Panc1 (cell line): ENCODE data around the gene XYLT1. TPM values are rescaled to one million over a fixed set of nuclear protein-coding genes. Genes with fewer than 3 reads are reported as not detected.

Source experiments
- ATAC-seq: fragments of 200-7000 bp; cut with Tn5 transposase; 2 replicates; pipeline ENCODE4 v1.9.1; 2020; ENCODE audit warnings: mild to moderate bottlenecking, moderate library complexity
- BruUV-seq: library from RNA; stranded (reverse); fragments of 400-500 nt; replicated peaks from 2 replicates; lab custom pipeline; 2021; lab: Mats Ljungman, UMichigan
- CTCF ChIA-PET: fragments of 300-600 bp; sonication (Branson Sonifier 250); formaldehyde crosslinking; loops from one replicate; lab custom pipeline; 2022; ENCODE audit warnings: antibody characterized with exemption; lab: Charles Lee
- POLR2A ChIA-PET: fragments of 300-600 bp; sonication (Branson Sonifier 250); formaldehyde crosslinking; loops from one replicate; lab custom pipeline; 2022; ENCODE audit warnings: antibody characterized with exemption; lab: Charles Lee
- DNase-seq: peaks from one replicate; pipeline ENCODE4 v3.0.0-alpha.2; 2010; ENCODE audit warnings: low read depth, low spot score
- H3K27ac ChIP-seq: 2 replicates; pipeline ENCODE4 v1.5.1; 2011; ENCODE audit warnings: mild to moderate bottlenecking, low read length, inconsistent platforms
- H3K27me3 ChIP-seq: fragments of 200-500 bp; sonication (Bioruptor generic); 2 replicates; pipeline ENCODE4 v1.6.0; 2014; ENCODE audit warnings: low read length, inconsistent platforms; ENCODE audit not compliant: control insufficient read depth, insufficient read depth
- H3K36me3 ChIP-seq: fragments of 200-500 bp; sonication (Bioruptor generic); 2 replicates; pipeline ENCODE4 v1.5.1; 2014; ENCODE audit warnings: inconsistent platforms, mild to moderate bottlenecking, low read length, moderate library complexity; ENCODE audit not compliant: control insufficient read depth, insufficient read depth
- H3K4me1 ChIP-seq: 2 replicates; pipeline ENCODE4 v1.5.1; 2011; ENCODE audit warnings: inconsistent platforms, mild to moderate bottlenecking, low read length, moderate library complexity; ENCODE audit not compliant: control insufficient read depth, insufficient read depth
- H3K4me3 ChIP-seq, 2 experiments: 2 replicates each; pipeline ENCODE4 v1.5.1; 2011 to 2012; ENCODE audit warnings: low read depth in 2 of 2, low read length in 2 of 2, mild to moderate bottlenecking in 2 of 2, inconsistent platforms in 1 of 2, moderate library complexity in 1 of 2
- H3K9me3 ChIP-seq: fragments of 200-500 bp; sonication (Bioruptor generic); 2 replicates; pipeline ENCODE4 v1.5.1; 2014; ENCODE audit warnings: low read depth, mild to moderate bottlenecking, inconsistent platforms, low read length, moderate library complexity; ENCODE audit not compliant: control insufficient read depth, insufficient read depth
- POLR2AphosphoS5 ChIP-seq: IDR thresholded peaks from 2 replicates; pipeline ENCODE4 v1.6.1; 2012; ENCODE audit warnings: mild to moderate bottlenecking, low read depth, low read length, moderate library complexity
- SIN3A ChIP-seq: IDR thresholded peaks from 2 replicates; pipeline ENCODE4 v1.6.1; 2012; ENCODE audit warnings: low read depth, mild to moderate bottlenecking, low read length, moderate library complexity, borderline replicate concordance; ENCODE audit not compliant: insufficient read depth
- TCF7L2 ChIP-seq: IDR thresholded peaks from 2 replicates; pipeline ENCODE4 v1.6.1; 2011; ENCODE audit warnings: mild to moderate bottlenecking, low read depth, low read length, inconsistent platforms
- in situ Hi-C: cut with HindIII; loops from 2 replicates; pipeline ENCODE4 v1.10.0; 2016; ENCODE audit warnings: low sequenced_read_pairs, low pct_unique_long_range_greater_than_20kb
- intact Hi-C: fragments of 100-400 bp; cut with micrococcal nuclease; formaldehyde crosslinking; loops from one replicate; pipeline ENCODE4 v1.10.0; 2022; ENCODE audit not compliant: unreplicated experiment
- total RNA-seq: library from RNA; stranded (reverse); gene quantifications from one replicate; pipeline ENCODE4 v1.2.1, GENCODE V29; 2021; ENCODE audit not compliant: unreplicated experiment
- TF ChIP-seq, protein P1 (sequence below), 2 experiments: IDR thresholded peaks; 2 replicates each; pipeline ENCODE4 v1.6.1; 2011 to 2012; ENCODE audit warnings: low read depth in 2 of 2, control low read depth in 1 of 2, low read length in 1 of 2, mild to moderate bottlenecking in 1 of 2, moderate library complexity in 1 of 2; ENCODE audit not compliant: insufficient read depth in 1 of 2
- TF ChIP-seq, protein P2 (sequence below): fragments of 450-650 bp; IDR thresholded peaks from 2 replicates; pipeline ENCODE4 v1.5.1; 2017; ENCODE audit warnings: mild to moderate bottlenecking

XYLT1 gene
- total RNA-seq, 1 experiment from 2014 or later, result 0.62 TPM

DNA sequence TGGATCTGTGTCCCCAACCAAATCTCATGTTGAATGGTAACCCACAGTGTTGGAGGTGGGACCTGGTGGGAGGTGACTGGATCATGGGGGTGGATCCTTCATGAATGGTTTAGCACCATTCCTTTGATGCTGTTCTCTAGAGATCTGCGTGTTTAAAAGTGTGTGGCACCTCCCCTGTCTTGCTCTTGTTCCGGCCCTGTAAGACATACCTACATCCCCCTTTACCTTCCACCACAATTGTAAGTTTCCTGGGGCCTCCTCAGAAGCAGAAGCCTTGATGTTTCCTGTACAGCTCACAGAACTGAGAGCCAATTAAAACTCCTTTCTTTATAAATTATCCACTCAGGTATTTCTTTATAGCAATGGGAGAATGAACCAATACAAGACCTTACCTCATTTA is 257.7 kb downstream of the XYLT1 start:
- intact Hi-C loops, result no loop called here
- Histone ChIP-seq H3K36me3 (no peaks in the 10 kb centered on the region), H3K27me3 (peaks cover 4% of the 10 kb centered on the region; the same call in 1 of the 2 replicates), H3K4me3 (no peak overlapping the region), H3K4me1 (no peaks in the 10 kb centered on the region), H3K9me3 (no peaks in the 10 kb centered on the region), H3K27ac (no peak overlapping the region)
- ChIA-PET POLR2A (no interaction called here), CTCF (no interaction called here)
- ATAC-seq (no peak), DNase-seq (no peak)
- in situ Hi-C loops, result no loop called here
- BruUV-seq, result no TSS peak
- TF ChIP-seq, protein P1, sequence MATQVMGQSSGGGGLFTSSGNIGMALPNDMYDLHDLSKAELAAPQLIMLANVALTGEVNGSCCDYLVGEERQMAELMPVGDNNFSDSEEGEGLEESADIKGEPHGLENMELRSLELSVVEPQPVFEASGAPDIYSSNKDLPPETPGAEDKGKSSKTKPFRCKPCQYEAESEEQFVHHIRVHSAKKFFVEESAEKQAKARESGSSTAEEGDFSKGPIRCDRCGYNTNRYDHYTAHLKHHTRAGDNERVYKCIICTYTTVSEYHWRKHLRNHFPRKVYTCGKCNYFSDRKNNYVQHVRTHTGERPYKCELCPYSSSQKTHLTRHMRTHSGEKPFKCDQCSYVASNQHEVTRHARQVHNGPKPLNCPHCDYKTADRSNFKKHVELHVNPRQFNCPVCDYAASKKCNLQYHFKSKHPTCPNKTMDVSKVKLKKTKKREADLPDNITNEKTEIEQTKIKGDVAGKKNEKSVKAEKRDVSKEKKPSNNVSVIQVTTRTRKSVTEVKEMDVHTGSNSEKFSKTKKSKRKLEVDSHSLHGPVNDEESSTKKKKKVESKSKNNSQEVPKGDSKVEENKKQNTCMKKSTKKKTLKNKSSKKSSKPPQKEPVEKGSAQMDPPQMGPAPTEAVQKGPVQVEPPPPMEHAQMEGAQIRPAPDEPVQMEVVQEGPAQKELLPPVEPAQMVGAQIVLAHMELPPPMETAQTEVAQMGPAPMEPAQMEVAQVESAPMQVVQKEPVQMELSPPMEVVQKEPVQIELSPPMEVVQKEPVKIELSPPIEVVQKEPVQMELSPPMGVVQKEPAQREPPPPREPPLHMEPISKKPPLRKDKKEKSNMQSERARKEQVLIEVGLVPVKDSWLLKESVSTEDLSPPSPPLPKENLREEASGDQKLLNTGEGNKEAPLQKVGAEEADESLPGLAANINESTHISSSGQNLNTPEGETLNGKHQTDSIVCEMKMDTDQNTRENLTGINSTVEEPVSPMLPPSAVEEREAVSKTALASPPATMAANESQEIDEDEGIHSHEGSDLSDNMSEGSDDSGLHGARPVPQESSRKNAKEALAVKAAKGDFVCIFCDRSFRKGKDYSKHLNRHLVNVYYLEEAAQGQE (IDR thresholded peaks at IDR 0.05; ENCODE audit: insufficient read depth in 1 of 2, low read depth in 2 of 2, low read length in 1 of 2), result no peak
- TF ChIP-seq, protein P2, sequence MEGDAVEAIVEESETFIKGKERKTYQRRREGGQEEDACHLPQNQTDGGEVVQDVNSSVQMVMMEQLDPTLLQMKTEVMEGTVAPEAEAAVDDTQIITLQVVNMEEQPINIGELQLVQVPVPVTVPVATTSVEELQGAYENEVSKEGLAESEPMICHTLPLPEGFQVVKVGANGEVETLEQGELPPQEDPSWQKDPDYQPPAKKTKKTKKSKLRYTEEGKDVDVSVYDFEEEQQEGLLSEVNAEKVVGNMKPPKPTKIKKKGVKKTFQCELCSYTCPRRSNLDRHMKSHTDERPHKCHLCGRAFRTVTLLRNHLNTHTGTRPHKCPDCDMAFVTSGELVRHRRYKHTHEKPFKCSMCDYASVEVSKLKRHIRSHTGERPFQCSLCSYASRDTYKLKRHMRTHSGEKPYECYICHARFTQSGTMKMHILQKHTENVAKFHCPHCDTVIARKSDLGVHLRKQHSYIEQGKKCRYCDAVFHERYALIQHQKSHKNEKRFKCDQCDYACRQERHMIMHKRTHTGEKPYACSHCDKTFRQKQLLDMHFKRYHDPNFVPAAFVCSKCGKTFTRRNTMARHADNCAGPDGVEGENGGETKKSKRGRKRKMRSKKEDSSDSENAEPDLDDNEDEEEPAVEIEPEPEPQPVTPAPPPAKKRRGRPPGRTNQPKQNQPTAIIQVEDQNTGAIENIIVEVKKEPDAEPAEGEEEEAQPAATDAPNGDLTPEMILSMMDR, result no peak
- no peak for TF ChIP-seq SIN3A
- TF ChIP-seq TCF7L2, result no peak
- no peak for TF ChIP-seq POLR2AphosphoS5

DNA sequence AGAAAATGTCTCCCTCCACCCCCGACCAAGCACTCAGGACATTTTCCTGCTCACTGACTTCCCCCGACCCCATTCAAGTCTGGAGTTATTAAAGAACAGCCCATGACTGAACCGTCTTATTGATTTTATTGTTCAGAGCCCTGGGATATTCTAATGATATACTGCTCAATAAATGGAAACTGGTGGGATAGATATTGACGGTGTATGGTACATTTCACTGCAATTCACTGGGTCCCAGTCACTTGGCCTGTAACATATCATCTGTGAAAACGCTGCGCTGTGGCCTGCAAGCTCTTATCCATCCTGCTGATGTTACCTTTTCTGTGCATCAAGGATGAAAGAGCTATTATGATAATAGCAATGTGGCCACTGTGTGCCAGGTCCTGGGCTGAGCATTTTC is 258.2 kb downstream of the XYLT1 start:
- TF ChIP-seq, protein P1 (IDR thresholded peaks at IDR 0.05; ENCODE audit: insufficient read depth in 1 of 2, low read depth in 2 of 2, low read length in 1 of 2), result no peak
- DNase-seq, result no peak
- no TSS peak for BruUV-seq
- H3K4me1 ChIP-seq, result no peaks in the 10 kb centered on the region
- CTCF ChIA-PET, result no interaction called here
- intact Hi-C loops, result no loop called here
- no peaks in the 10 kb centered on the region for H3K36me3 ChIP-seq
- no peak for ATAC-seq
- H3K27me3 ChIP-seq, result peaks cover 4% of the 10 kb centered on the region; the same call in 1 of the 2 replicates
- H3K27ac ChIP-seq, result no peak overlapping the region
- no peak overlapping the region for H3K4me3 ChIP-seq
- H3K9me3 ChIP-seq, result no peaks in the 10 kb centered on the region
- in situ Hi-C loops, result no loop called here
- POLR2A ChIA-PET, result no interaction called here
